22Rv1 (cell line): ENCODE data around the gene ANAPC10.
A peak's percentile ranks its signal among the peaks of the same experiment; 100 is the strongest.

Experiments
- H3K27ac ChIP-seq: fragments of 450-650 bp; 2 replicates; pipeline ENCODE4 v1.5.1; 2017
- ZFX ChIP-seq: fragments of 450-650 bp; IDR thresholded peaks from 2 replicates; pipeline ENCODE4 v1.6.1; 2017; ENCODE audit warnings: antibody characterized with exemption, borderline replicate concordance
- TF ChIP-seq, protein P1 (sequence below): fragments of 450-650 bp; IDR thresholded peaks from 2 replicates; pipeline ENCODE4 v1.5.1; 2017; ENCODE audit warnings: mild to moderate bottlenecking

The ANAPC10 gene

DNA sequence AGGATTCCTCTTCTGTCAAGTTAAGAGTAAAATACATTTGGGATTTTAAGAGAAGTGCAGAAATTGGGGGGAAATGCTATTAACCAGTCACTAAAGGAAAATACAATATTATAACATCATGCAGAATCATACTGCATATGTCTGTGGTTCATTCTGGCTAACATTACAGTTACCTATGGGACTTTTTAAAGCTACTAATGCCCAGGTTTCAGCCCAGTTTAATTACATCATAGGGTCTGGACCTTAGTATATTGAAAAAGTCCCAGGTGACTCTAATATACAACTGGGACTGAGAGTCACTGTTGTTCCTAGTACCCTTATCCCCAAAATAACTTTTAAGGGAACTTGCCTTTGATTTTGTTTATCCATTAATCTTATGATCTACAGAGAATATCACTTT is 10.1 kb upstream of the ANAPC10 start:
- H3K27ac ChIP-seq = no peak overlapping the region
- TF ChIP-seq ZFX = no peak
- TF ChIP-seq, protein P1, sequence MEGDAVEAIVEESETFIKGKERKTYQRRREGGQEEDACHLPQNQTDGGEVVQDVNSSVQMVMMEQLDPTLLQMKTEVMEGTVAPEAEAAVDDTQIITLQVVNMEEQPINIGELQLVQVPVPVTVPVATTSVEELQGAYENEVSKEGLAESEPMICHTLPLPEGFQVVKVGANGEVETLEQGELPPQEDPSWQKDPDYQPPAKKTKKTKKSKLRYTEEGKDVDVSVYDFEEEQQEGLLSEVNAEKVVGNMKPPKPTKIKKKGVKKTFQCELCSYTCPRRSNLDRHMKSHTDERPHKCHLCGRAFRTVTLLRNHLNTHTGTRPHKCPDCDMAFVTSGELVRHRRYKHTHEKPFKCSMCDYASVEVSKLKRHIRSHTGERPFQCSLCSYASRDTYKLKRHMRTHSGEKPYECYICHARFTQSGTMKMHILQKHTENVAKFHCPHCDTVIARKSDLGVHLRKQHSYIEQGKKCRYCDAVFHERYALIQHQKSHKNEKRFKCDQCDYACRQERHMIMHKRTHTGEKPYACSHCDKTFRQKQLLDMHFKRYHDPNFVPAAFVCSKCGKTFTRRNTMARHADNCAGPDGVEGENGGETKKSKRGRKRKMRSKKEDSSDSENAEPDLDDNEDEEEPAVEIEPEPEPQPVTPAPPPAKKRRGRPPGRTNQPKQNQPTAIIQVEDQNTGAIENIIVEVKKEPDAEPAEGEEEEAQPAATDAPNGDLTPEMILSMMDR = no peak

DNA sequence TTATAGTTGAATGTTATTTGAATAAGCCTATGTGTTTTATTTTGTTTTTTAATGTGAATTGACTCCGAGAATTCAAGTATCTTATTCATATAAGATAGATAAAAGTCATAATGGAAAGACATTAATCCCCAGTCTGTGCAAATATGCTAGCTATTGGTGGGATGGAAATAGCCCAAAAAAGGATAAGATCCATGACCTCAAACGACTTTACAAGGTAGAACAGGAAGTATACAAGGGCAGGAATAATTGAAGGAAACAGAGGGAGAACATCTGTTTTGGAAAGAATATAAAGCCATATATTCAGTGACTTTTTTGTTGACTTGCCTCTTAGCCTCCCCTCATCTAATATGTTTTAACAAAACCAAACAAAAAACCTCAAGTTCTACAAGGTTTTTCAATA is 9.1 kb upstream of the ANAPC10 start:
- H3K27ac ChIP-seq = no peak overlapping the region
- TF ChIP-seq, protein P1 = no peak
- TF ChIP-seq ZFX = no peak

DNA sequence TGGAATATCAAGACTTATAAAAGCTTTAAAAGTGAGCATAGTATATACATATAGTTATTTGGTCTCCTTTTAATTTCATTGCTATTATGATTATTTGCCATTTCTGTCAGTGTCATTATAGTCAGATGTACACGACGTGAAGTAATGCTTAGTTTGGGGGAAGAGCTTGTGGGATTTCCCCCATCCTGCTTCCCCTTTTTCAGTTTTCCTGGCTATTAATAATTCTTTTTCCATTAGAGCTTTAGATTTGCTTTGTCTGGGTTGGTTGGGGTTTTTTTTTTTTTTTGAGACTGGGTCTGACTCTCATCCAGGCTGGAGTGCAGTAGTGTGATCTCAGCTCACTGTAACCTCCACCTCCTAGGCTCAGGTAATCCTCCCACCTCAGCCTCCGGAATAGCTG is 5.5 kb upstream of the ANAPC10 start:
- H3K27ac ChIP-seq = no peak overlapping the region
- TF ChIP-seq, protein P1 = no peak
- no peak for TF ChIP-seq ZFX

DNA sequence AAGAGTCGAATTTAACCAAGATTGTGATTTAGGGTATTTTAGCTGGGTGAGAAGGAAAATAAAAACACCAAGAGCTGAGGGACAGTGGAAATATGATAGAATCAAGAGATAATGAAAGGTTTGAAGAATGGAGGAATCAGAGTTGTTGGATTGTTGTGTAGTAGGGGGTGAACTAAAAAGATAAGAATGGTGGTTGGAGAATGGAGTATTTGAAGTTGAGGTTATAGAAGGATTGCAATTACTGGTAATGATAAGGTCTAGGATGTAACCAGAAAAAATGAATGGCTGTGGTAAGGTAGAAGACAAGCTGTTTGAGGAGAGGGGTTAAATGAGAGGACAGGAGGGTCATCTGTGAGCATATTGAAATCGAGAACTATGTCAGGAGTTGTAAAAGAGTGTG is 4.6 kb upstream of the ANAPC10 start:
- no peak overlapping the region for H3K27ac ChIP-seq
- TF ChIP-seq, protein P1 = no peak
- TF ChIP-seq ZFX = no peak

DNA sequence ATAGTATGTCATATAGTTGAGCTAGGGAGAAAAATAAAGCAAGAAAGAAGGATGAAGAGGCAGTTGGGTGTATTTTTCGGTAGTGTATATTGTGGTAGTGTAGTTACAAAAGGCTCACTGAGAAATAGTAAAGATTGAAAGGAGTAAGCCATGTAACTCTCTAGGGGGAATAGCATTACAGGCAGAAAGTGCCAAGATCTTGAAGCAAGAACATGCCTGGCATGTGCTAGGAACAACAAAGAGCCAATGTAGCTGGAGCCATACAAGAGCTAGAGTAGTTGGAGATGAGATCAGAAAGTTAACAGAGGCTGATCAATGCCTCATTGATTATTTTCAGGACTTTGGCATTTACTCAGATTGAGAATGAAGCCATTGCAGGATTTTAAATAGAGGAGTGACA is 3.1 kb upstream of the ANAPC10 start:
- TF ChIP-seq ZFX = no peak
- TF ChIP-seq, protein P1 = no peak
- no peak overlapping the region for H3K27ac ChIP-seq

DNA sequence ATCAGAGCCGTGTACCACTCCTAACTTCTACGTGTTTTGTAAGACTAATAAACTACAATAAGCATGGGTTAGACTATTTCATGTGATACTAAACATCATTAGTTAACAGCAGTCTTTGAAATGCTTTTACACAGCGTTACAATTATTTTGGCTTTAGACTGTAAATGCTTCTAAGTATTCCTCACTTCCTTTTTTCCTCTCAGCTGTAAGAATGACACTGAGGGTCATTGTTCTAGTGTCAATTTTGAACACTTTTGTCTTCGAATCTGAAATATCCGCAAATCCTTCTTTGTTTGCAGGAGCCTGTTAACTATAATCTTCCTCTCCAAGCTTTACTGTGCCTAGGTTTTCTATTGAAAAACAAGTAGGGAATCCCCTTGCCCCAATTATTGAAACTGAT is 1.7 kb upstream of the ANAPC10 start:
- TF ChIP-seq ZFX = no peak
- TF ChIP-seq, protein P1 = no peak
- H3K27ac ChIP-seq = no peak overlapping the region

DNA sequence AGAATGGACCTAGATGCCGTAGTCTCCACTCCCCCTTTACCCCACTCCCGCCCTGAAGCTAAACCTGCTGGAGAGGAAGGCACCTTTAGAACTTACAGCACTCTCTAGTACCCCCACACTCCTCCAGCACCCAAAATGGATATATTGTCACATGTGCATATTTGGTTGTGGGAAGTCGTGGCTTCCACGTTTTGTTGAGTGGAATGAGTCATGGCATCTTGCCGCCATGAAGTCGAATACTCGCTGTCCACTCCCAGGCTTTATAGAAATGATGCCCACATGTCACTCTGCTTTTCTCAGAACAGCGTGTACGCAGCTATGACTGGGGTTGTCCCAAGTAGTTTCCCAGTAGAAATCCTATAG is 660 bp upstream of the ANAPC10 start:
- TF ChIP-seq, protein P1 = no peak
- no peak for TF ChIP-seq ZFX
- H3K27ac ChIP-seq = peak overlapping the region; percentile 88
